GM12878 (cell line): ENCODE results near the gene SEMA4D. TPM values are rescaled to one million over a fixed set of nuclear protein-coding genes. Genes with fewer than 3 reads are reported as not detected.

Experiments used
- ATAC-seq: fragments of 200-7000 bp; cut with Tn5 transposase; 3 replicates; pipeline ENCODE4 v1.9.1; 2020; ENCODE audit warnings: mild to moderate bottlenecking, moderate library complexity
- BruUV-seq: library from RNA; stranded (reverse); fragments of 400-500 nt; replicated peaks from 2 replicates; lab custom pipeline; 2021; lab: Mats Ljungman, UMichigan
- CTCF ChIA-PET: fragments of 300-600 bp; sonication (Branson Sonifier 250); formaldehyde crosslinking; extraction: SDS; loops from one replicate; lab custom pipeline; 2021; ENCODE audit warnings: inconsistent platforms; lab: Yijun Ruan, JAX
- POLR2A ChIA-PET: fragments of 350-600 bp; formaldehyde crosslinking; extraction: SDS; loops from one replicate; lab custom pipeline; 2021; ENCODE audit warnings: inconsistent platforms; lab: Charles Lee
- RAD21 ChIA-PET: fragments of 300-600 bp; sonication (Branson Sonifier 250); formaldehyde crosslinking; loops from one replicate; lab custom pipeline; 2023; ENCODE audit warnings: antibody characterized with exemption; ENCODE audit not compliant: unreplicated experiment; lab: Charles Lee
- SMC1A ChIA-PET: fragments of 300-600 bp; sonication (Branson Sonifier 250); formaldehyde crosslinking; loops from one replicate; lab custom pipeline; 2023; ENCODE audit not compliant: unreplicated experiment, uncharacterized antibody; lab: Charles Lee
- DNase-seq: peaks from one replicate; pipeline ENCODE4 v3.0.0-alpha.2; 2011; ENCODE audit warnings: low read depth, low spot score
- FAIRE-seq: peaks from 3 replicates; lab custom pipeline; 2011; peaks lifted over from hg19 to GRCh38; lab: Jason Lieb, UNC
- H2AFZ ChIP-seq: 2 replicates; pipeline ENCODE4 v1.6.0; 2011; ENCODE audit warnings: low read depth, low read length, control low read depth; ENCODE audit not compliant: control insufficient read depth
- H3K27ac ChIP-seq: 2 replicates; pipeline ENCODE4 v1.5.1; 2011; ENCODE audit warnings: control low read depth; ENCODE audit not compliant: control insufficient read depth, insufficient read depth
- H3K27me3 ChIP-seq, 2 experiments: replicated peaks in 1 of 2; 2 replicates each; pipeline versions ENCODE4 v1.6.0 to v1.6.1; 2011; ENCODE audit warnings: low read length in 1 of 2; ENCODE audit not compliant: control insufficient read depth in 2 of 2, insufficient read depth in 2 of 2
- H3K36me3 ChIP-seq, 2 experiments: 2 replicates each; pipeline ENCODE4 v1.5.1; 2011; ENCODE audit warnings: low read length in 1 of 2; ENCODE audit not compliant: control insufficient read depth in 2 of 2, insufficient read depth in 2 of 2
- H3K4me1 ChIP-seq: 2 replicates; pipeline ENCODE4 v1.6.1; 2011; ENCODE audit warnings: mild to moderate bottlenecking, low read length, moderate library complexity, mixed read lengths; ENCODE audit not compliant: control insufficient read depth, insufficient read depth
- H3K4me2 ChIP-seq: 2 replicates; pipeline ENCODE4 v1.6.0; 2011; ENCODE audit warnings: control low read depth; ENCODE audit not compliant: control insufficient read depth, insufficient read depth
- H3K4me3 ChIP-seq: fragments of 200-600 bp; sonication (generic); 2 replicates; pipeline ENCODE4 v1.5.1; 2016
- H3K79me2 ChIP-seq: 2 replicates; pipeline ENCODE4 v1.6.0; 2011; ENCODE audit warnings: low read length; ENCODE audit not compliant: control insufficient read depth, insufficient read depth
- H3K9ac ChIP-seq: 2 replicates; pipeline ENCODE4 v1.8.0; 2011; ENCODE audit warnings: low read length, control low read depth, mixed read lengths; ENCODE audit not compliant: control insufficient read depth, insufficient read depth
- H3K9me3 ChIP-seq: replicated peaks from 3 replicates; pipeline ENCODE4 v1.5.1; 2011; ENCODE audit warnings: mild to moderate bottlenecking, low read length; ENCODE audit not compliant: control insufficient read depth, insufficient read depth
- H4K20me1 ChIP-seq: 2 replicates; pipeline ENCODE4 v1.6.0; 2011; ENCODE audit not compliant: control insufficient read depth, insufficient read depth
- BCL3 ChIP-seq: IDR thresholded peaks from 2 replicates; pipeline ENCODE4 v1.6.1; 2011; ENCODE audit warnings: borderline replicate concordance, low read depth, mild to moderate bottlenecking, moderate library complexity, low read length; ENCODE audit not compliant: insufficient read depth, poor library complexity, severe bottlenecking
- CHD2 ChIP-seq: IDR thresholded peaks from 2 replicates; pipeline ENCODE4 v1.6.1; 2011; ENCODE audit warnings: low read depth, low read length, improper control_type of control experiment, borderline replicate concordance
- LARP7 ChIP-seq: fragments of 450-650 bp; IDR thresholded peaks from 2 replicates; pipeline ENCODE4 v1.6.1; 2017; ENCODE audit warnings: mild to moderate bottlenecking
- POLR2A ChIP-seq: IDR thresholded peaks from 2 replicates; pipeline ENCODE4 v1.6.1; 2011; ENCODE audit warnings: low read depth, mild to moderate bottlenecking, low read length
- POU2F2 ChIP-seq: IDR thresholded peaks from 3 replicates; pipeline ENCODE4 v1.6.1; 2011; ENCODE audit warnings: low read depth, mild to moderate bottlenecking, low read length, borderline replicate concordance
- RELB ChIP-seq: fragments of 450-650 bp; IDR thresholded peaks from 2 replicates; pipeline ENCODE4 v1.6.1; 2017; ENCODE audit warnings: low read depth, mild to moderate bottlenecking, moderate library complexity
- SP1 ChIP-seq: IDR thresholded peaks from one replicate; pipeline ENCODE4 v1.6.1; 2011; ENCODE audit warnings: low read depth, low read length
- ZBED1 ChIP-seq: IDR thresholded peaks from 2 replicates; pipeline ENCODE4 v1.6.1; 2016; ENCODE audit warnings: borderline replicate concordance
- WGBS: methylation state at CpG from one replicate; pipeline ENCODE4 v1.1.6; 2016; ENCODE audit warnings: low lambda C conversion rate; ENCODE audit not compliant: insufficient replicate concordance, insufficient coverage; ENCODE audit errors: missing lambda C conversion rate; 5-methylcytosine and 5-hydroxymethylcytosine counted together
- in situ Hi-C: fragments of 300-500 bp; cut with MboI; formaldehyde crosslinking; loops from 9 replicates; pipeline ENCODE4 v1.14.3; 2018; ENCODE audit warnings: mixed read lengths
- intact Hi-C: fragments of 100-400 bp; cut with micrococcal nuclease; formaldehyde crosslinking; loops from one replicate; pipeline ENCODE4 v1.14.2; 2022; ENCODE audit not compliant: unreplicated experiment
- polyA plus RNA-seq, 11 experiments: library from polyadenylated mRNA; depleted of rRNA in 4 of 11; unstranded in 6 of 11; stranded (reverse) in 5 of 11; fragments of >200 nt; fragmentation: Nextera tagmentation in 4 of 11; fragmentation: Illumina TruSeq in 1 of 11; extraction: Ambion mirVana in 4 of 11; extraction: Trizol in 1 of 11; gene quantifications; 1 replicate in 1 of 11; 2 replicates in 10 of 11; pipeline versions ENCODE4 v1.2.1 to v1.2.3, GENCODE V29; 2011 to 2016; ENCODE audit warnings: inconsistent platforms in 2 of 11, missing spikeins in 2 of 11, low read depth in 1 of 11
- total RNA-seq, 4 experiments: library from RNA; depleted of rRNA in 3 of 4; stranded (reverse); fragments of >200 nt in 3 of 4; fragmentation: Illumina TruSeq in 1 of 4; extraction: Trizol in 1 of 4; gene quantifications; 2 replicates each; pipeline versions ENCODE4 v1.2.1 to v1.2.3, GENCODE V29; 2013 to 2021

SEMA4D gene
- total and polyA plus RNA-seq, 10 of the 15 experiments (the other 5 are each of a cell fraction or from before 2014, with no cell fraction given), result 15.1 to 136 (median 39.6) TPM

- TF ChIP-seq SP1, result no peak
- TF ChIP-seq POLR2A, result 0 out of 2 replicates have a peak, but pooled peaks have one; percentile 31
- peak; percentile 46; the same call in 1 of the 2 replicates for TF ChIP-seq LARP7
- TF ChIP-seq ZBED1, result peak; percentile 68; the same call in 1 of the 2 replicates
- peak; percentile 90; the same call in 2 of the 3 replicates for TF ChIP-seq POU2F2
- TF ChIP-seq RELB, result peak; percentile 80
- peak; percentile 66; the same call in 1 of the 2 replicates for TF ChIP-seq CHD2
These were observed 31.2 kb downstream of the SEMA4D start (continued) for GRCh38 chr9:89466451-89467277.

- peak overlapping the region; percentile 99 for H3K27ac ChIP-seq
- no peaks in the 10 kb centered on the region for H4K20me1 ChIP-seq
- H3K79me2 ChIP-seq, result peaks cover 93% of the 10 kb centered on the region
- ChIA-PET CTCF (interaction anchor here (1.1 to 2.4 kb wide), 5 partner anchors 26 to 84 kb away, joined by 3 to 27 read pairs (median 5); no protein-coding TSS in a partner anchor), RAD21 (interaction anchor here (1.2 to 4.8 kb wide), 9 partner anchors 18 to 83 kb away, joined by 4 to 32 read pairs (median 12); no protein-coding TSS in a partner anchor), SMC1A (interaction anchor here (1.0 to 2.3 kb wide), 10 partner anchors 19 to 83 kb away, joined by 3 to 19 read pairs (median 5); no protein-coding TSS in a partner anchor), POLR2A (interaction anchor here (1.3 to 1.5 kb wide), 3 partner anchors 29 to 39 kb away, joined by 3 to 6 read pairs (median 4); no protein-coding TSS in a partner anchor)
- 51% methylated on average over 10 of the region's 10 CpGs for WGBS
- no TSS peak for BruUV-seq
- no peak for FAIRE-seq
- no peak for DNase-seq
- H3K4me1 ChIP-seq, result peaks cover 88% of the 10 kb centered on the region
- H3K9me3 ChIP-seq, result no peaks in the 10 kb centered on the region
- peak overlapping the region; percentile 81 for H3K4me2 ChIP-seq
- intact Hi-C loops (loop anchor here (2.0 kb wide), 2 partner anchors 19 to 57 kb away; no protein-coding TSS in a partner anchor), in situ Hi-C loops (no loop called here)
- TF ChIP-seq POLR2A (0 out of 2 replicates have a peak, but pooled peaks have one; percentile 14), BCL3 (no peak)
- H3K27me3 ChIP-seq, result no peaks in the 10 kb centered on the region
- peaks cover 2 to 6% of the 10 kb centered on the region in 2 experiments; a peak in 3 of 4 replicates for H3K36me3 ChIP-seq
- H3K4me3 ChIP-seq, result no peak overlapping the region
- no peak overlapping the region for H2AFZ ChIP-seq
- no peak for ATAC-seq
- peak overlapping the region; percentile 72 for H3K9ac ChIP-seq
These were observed 32.1 kb downstream of the SEMA4D start for GRCh38 chr9:89465726-89466308.
